ENCODE results near the gene CAVIN4. TPM values are rescaled to one million over a fixed set of nuclear protein-coding genes. Genes with fewer than 3 reads are reported as not detected.

CAVIN4 gene
- total RNA-seq, 1 experiment from 2014 or later: 0.59 TPM

DNA sequence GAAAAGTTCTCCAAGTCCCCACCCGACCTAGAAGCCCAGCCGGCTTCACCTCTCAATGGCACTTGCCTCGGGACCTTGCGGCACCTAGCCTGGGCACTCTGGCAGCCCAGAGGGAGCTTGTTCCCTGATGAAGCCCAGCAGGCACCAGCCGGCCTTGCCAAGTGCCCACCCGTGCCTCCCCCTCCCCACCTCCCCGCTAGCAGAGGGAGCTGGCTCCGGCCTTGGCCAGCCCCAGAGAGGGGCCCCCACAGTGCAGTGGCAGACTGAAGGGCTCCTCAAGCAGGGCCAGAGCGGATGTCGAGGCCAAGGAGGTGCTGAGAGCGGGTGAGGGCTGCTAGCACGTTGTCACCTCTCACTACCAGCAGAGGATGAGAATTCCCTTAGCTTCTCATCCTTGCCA lies 37.6 kb upstream of the CAVIN4 start:
- H3K4me2 ChIP-seq (ENCODE audit: low read length): no peak overlapping the region
- no peaks in the 10 kb centered on the region for H3K79me2 ChIP-seq (ENCODE audit: insufficient read depth, low read length)
- BruUV-seq (replicated peaks): no TSS peak
- ATAC-seq: no peak
- DNase-seq (ENCODE audit: low read depth, low spot score): no peak
- no peak overlapping the region for H3K9ac ChIP-seq (ENCODE audit: low read length)
- intact Hi-C loops (cut with micrococcal nuclease): no loop called here
- POLR2A ChIA-PET: no interaction called here
- no peaks in the 10 kb centered on the region for H3K4me1 ChIP-seq (ENCODE audit: control insufficient read depth in 1 of 2, insufficient read depth in 2 of 2, low read length in 2 of 2)
- RAD21 ChIA-PET (ENCODE audit: low non-redundant PET in 1 of 2, low total read pairs in 2 of 2, uncharacterized antibody in 2 of 2, unreplicated experiment in 2 of 2): no interaction called here
- no peaks in the 10 kb centered on the region for H3K27me3 ChIP-seq (ENCODE audit: insufficient read depth, low read length)
- H2AFZ ChIP-seq (ENCODE audit: low read depth, low read length, poor library complexity, severe bottlenecking): no peak overlapping the region
- H3K27ac ChIP-seq (ENCODE audit: low read depth, low read length): no peak overlapping the region
- no peaks in the 10 kb centered on the region for H3K9me3 ChIP-seq (ENCODE audit: control insufficient read depth in 1 of 2, insufficient read depth in 1 of 2, low read depth in 1 of 2, low read length in 2 of 2)
- TF ChIP-seq RAD21 (IDR thresholded peaks at IDR 0.05; ENCODE audit: low read depth) (no peak), FOSL1 (IDR thresholded peaks at IDR 0.05; ENCODE audit: low read depth) (no peak), CTCF (IDR thresholded peaks at IDR 0.05 in 2 of 3, conservative IDR thresholded peaks at IDR 0.05 in 1 of 3; ENCODE audit: borderline replicate concordance in 1 of 3, insufficient read depth in 1 of 3, low read depth in 2 of 3, low read length in 2 of 3) (no peak), SP1 (IDR thresholded peaks at IDR 0.05; ENCODE audit: low read depth) (no peak), SIN3A (IDR thresholded peaks at IDR 0.05; ENCODE audit: low read depth) (no peak), SRF (IDR thresholded peaks at IDR 0.05; ENCODE audit: low read depth) (no peak), TCF7L2 (IDR thresholded peaks at IDR 0.05; ENCODE audit: borderline replicate concordance, extremely low read depth, insufficient read depth, insufficient read length) (no peak), ZFX (IDR thresholded peaks at IDR 0.05) (no peak), EZH2 (IDR thresholded peaks at IDR 0.05) (no peak), ELF1 (IDR thresholded peaks at IDR 0.05; ENCODE audit: borderline replicate concordance, low read depth) (no peak), POLR2AphosphoS5 (IDR thresholded peaks at IDR 0.05; ENCODE audit: low read depth, low read length) (no peak), EGR1 (IDR thresholded peaks at IDR 0.05; ENCODE audit: low read depth) (no peak), YY1 (IDR thresholded peaks at IDR 0.05; ENCODE audit: extremely low read depth, insufficient replicate concordance, low read depth, low read length) (no peak), ZBTB33 (IDR thresholded peaks at IDR 0.05; ENCODE audit: extremely low read depth, insufficient replicate concordance, low read length) (no peak), POLR2A (IDR thresholded peaks at IDR 0.05; ENCODE audit: borderline replicate concordance, extremely low read depth, insufficient read depth, insufficient read length) (no peak)
- TF ChIP-seq, protein P1, sequence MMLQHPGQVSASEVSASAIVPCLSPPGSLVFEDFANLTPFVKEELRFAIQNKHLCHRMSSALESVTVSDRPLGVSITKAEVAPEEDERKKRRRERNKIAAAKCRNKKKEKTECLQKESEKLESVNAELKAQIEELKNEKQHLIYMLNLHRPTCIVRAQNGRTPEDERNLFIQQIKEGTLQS (IDR thresholded peaks at IDR 0.05): no peak
- H4K20me1 ChIP-seq (ENCODE audit: insufficient read depth): no peaks in the 10 kb centered on the region
- H3K9me2 ChIP-seq (ENCODE audit: insufficient read depth): no peaks in the 10 kb centered on the region
- H3K4me3 ChIP-seq (replicated peaks in 1 of 2; ENCODE audit: low read depth in 1 of 2, low read length in 2 of 2): no peak overlapping the region
- CTCF ChIA-PET: no interaction called here
- H3K36me3 ChIP-seq (ENCODE audit: control insufficient read depth in 1 of 2, insufficient read depth in 2 of 2, low read length in 2 of 2): no peaks in the 10 kb centered on the region

Measured in HCT116 (cell line).